T-helper 22 cell (primary cell): Measurements from ENCODE around the gene IGF1R.
A peak's percentile ranks its signal among the peaks of the same experiment; 100 is the strongest.

Source experiments
- DNase-seq: peaks from one replicate; pipeline ENCODE4 v3.0.0-alpha.2; 2020; ENCODE audit warnings: low read depth

Gene IGF1R

GRCh38 chr15:98776607-98777281 is 128.4 kb downstream of the IGF1R start:
- DNase-seq: no peak

GRCh38 chr15:98777426-98777825 is 129.1 kb downstream of the IGF1R start:
- no peak for DNase-seq

- no peak for DNase-seq
Measured at GRCh38 chr15:98778263-98778959, 130.1 kb downstream of the IGF1R start.

- no peak for DNase-seq
Measured at GRCh38 chr15:98778960-98779359, 130.6 kb downstream of the IGF1R start.

GRCh38 chr15:98779463-98780071 is 131.2 kb downstream of the IGF1R start:
- peak; percentile 4 for DNase-seq

GRCh38 chr15:98781838-98782237 is 133.5 kb downstream of the IGF1R start:
- no peak for DNase-seq

- DNase-seq: no peak
Measured at GRCh38 chr15:98782801-98783200, 134.5 kb downstream of the IGF1R start.

GRCh38 chr15:98785431-98785806 is 137.1 kb downstream of the IGF1R start:
- DNase-seq: no peak

GRCh38 chr15:98785807-98786621 is 137.7 kb downstream of the IGF1R start:
- DNase-seq: no peak

GRCh38 chr15:98786717-98787116 is 138.4 kb downstream of the IGF1R start:
- DNase-seq: no peak

GRCh38 chr15:98787194-98787593 is 138.9 kb downstream of the IGF1R start:
- DNase-seq: no peak

GRCh38 chr15:98787936-98788757 is 139.8 kb downstream of the IGF1R start:
- no peak for DNase-seq

GRCh38 chr15:98789020-98789419 is 140.7 kb downstream of the IGF1R start:
- DNase-seq: no peak

GRCh38 chr15:98790270-98790669 is 141.9 kb downstream of the IGF1R start:
- no peak for DNase-seq

GRCh38 chr15:98791046-98791701 is 142.8 kb downstream of the IGF1R start:
- DNase-seq: no peak

- no peak for DNase-seq
Measured at GRCh38 chr15:98792117-98792516, 143.8 kb downstream of the IGF1R start.

- DNase-seq: no peak
Measured at GRCh38 chr15:98794211-98794610, 145.9 kb downstream of the IGF1R start.

GRCh38 chr15:98794748-98795147 is 146.4 kb downstream of the IGF1R start:
- no peak for DNase-seq

- no peak for DNase-seq
Measured at GRCh38 chr15:98795980-98796379, 147.6 kb downstream of the IGF1R start.

GRCh38 chr15:98796685-98797357 is 148.5 kb downstream of the IGF1R start:
- DNase-seq: no peak
